SK-N-SH (cell line): Measurements from ENCODE around the gene HM13.

Experiments
- CHD2 ChIP-seq: fragments of 150-350 bp; IDR thresholded peaks from 2 replicates; pipeline ENCODE4 v1.6.1; 2018; ENCODE audit warnings: low read length; ENCODE audit not compliant: partially characterized antibody
- CTCF ChIP-seq: fragments of 200-600 bp; sonication (generic); IDR thresholded peaks from 2 replicates; pipeline ENCODE4 v1.6.1; 2017; ENCODE audit warnings: antibody characterized with exemption, mild to moderate bottlenecking, moderate library complexity
- EP300 ChIP-seq, 2 experiments: IDR thresholded peaks; 2 replicates each; pipeline versions ENCODE4 v1.4.0 to v1.6.1; 2012; ENCODE audit warnings: borderline replicate concordance in 1 of 2, low read depth in 1 of 2, low read length in 1 of 2
- JUND ChIP-seq: IDR thresholded peaks from 2 replicates; pipeline ENCODE4 v1.4.0; 2012
- NFIC ChIP-seq: IDR thresholded peaks from 2 replicates; pipeline ENCODE4 v1.4.0; 2012; ENCODE audit warnings: borderline replicate concordance
- POLR2AphosphoS5 ChIP-seq: IDR thresholded peaks from 2 replicates; pipeline ENCODE4 v1.6.1; 2012; ENCODE audit warnings: low read depth, low read length
- RAD21 ChIP-seq: IDR thresholded peaks from 2 replicates; pipeline ENCODE4 v1.6.1; 2012; ENCODE audit warnings: mild to moderate bottlenecking, low read length
- RXRA ChIP-seq: IDR thresholded peaks from 2 replicates; pipeline ENCODE4 v1.4.0; 2012; ENCODE audit warnings: low read depth, mild to moderate bottlenecking, borderline replicate concordance
- SMC3 ChIP-seq: IDR thresholded peaks from 2 replicates; pipeline ENCODE4 v1.6.1; 2012; ENCODE audit warnings: low read depth, low read length, improper control_type of control experiment
- USF2 ChIP-seq: fragments of 150-350 bp; IDR thresholded peaks from 2 replicates; pipeline ENCODE4 v1.6.1; 2017; ENCODE audit warnings: antibody characterized with exemption, low read length, low read depth, borderline replicate concordance
- YY1 ChIP-seq: IDR thresholded peaks from 2 replicates; pipeline ENCODE4 v1.4.0; 2012; ENCODE audit warnings: low read depth, mild to moderate bottlenecking

- no peak for TF ChIP-seq JUND
- no peak for TF ChIP-seq POLR2AphosphoS5
- TF ChIP-seq NFIC, result no peak
- no peak for TF ChIP-seq EP300 (IDR thresholded peaks at IDR 0.05; ENCODE audit: borderline replicate concordance in 1 of 2, low read depth in 1 of 2, low read length in 1 of 2)
- TF ChIP-seq YY1, result no peak
- no peak for TF ChIP-seq CTCF
- no peak for TF ChIP-seq RAD21
- no peak for TF ChIP-seq RXRA
- no peak for TF ChIP-seq USF2
- TF ChIP-seq CHD2, result no peak
- TF ChIP-seq SMC3, result no peak
Measured at GRCh38 chr20:31597481-31597855, 83.2 kb downstream of the HM13 start.
